Measurements from ENCODE around the gene IGFBP6.
"Not testable (repeated sequence)": the region's sequence is repeated elsewhere in the genome, so short reads cannot be mapped to it uniquely, and the experiment has no call there.

IGFBP6 gene

DNA sequence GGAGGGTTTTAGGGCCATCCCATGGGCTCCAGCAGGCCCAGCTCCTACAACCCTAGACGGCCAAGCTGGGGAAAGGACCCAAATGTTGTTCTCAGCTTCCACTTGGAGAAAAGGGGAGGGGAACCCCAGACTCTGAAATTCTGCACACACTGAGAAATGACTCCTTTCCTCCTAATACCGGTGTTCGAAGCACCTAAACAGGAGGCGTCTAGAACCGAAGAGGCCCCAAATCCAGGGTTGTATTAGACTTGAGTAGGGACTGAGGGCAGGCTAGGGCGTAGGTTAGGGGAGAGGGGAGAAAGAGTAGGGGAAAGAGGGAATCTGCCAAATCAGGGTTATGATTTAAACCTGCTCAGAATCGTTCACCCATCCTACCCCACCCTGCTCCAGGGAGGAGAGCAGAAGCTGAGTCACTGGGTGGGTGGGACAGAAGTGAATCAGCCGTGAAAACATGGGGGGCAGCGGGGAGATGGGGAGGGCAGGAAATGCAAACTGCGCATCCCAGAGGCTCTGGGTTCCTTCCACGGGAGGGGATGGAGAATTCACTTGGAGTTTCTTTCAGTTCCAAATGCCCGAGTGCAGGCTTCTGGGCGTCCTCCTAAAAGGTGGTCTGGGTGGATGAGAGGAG, 1.0 kb downstream of the IGFBP6 start:
- peak; percentile 68 to 71 for DNase-seq

- DNase-seq: peak; percentile 95 to 96
Measured at GRCh38 chr12:53099071-53099882, 1.8 kb downstream of the IGFBP6 start.

DNA sequence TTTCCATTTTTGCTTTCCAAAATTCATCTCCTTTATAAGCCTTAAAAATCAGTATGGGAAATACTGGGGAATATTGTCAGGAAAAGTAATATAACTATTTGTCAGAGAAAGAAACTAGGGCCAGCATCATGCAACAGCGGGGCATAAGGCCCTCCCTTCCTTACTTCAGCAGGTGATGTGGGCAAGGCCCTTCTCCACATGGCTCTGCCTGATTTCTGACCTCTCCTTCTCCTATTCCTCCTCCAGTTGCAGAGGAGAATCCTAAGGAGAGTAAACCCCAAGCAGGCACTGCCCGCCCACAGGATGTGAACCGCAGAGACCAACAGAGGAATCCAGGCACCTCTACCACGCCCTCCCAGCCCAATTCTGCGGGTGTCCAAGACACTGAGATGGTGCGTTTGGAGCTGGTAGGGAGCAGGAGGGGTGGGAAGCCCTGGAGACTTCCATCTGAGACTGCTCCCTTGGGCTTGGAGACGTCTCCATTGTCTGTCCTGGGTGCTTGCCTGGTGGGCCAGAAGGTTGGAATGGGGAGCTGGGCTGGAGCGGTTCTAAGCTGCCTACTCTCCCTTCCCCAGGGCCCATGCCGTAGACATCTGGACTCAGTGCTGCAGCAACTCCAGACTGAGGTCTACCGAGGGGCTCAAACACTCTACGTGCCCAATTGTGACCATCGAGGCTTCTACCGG, 3.1 kb downstream of the IGFBP6 start:
- DNase-seq: no peak

DNA sequence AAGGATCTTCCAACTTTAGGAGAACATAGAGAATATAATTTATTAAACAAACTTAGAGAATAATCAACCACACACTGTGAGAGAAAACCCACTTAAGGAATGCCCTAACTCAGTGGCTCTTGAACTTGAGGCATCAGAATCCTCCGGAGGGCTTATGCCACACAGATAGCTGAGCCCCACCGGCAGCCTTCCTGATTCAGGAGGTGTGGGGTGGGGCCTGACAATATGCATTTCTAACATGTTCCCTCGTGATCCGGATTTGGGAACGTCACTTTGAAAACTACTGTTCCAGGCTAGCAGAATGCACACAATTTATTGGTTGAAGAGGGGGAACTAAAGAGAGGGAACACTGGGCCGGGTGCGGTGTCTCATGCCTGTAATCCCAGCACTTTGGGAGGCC, 3.8 kb downstream of the IGFBP6 start:
- no peak for DNase-seq

- DNase-seq: no peak
Measured at GRCh38 chr12:53101931-53102781, 4.7 kb downstream of the IGFBP6 start.

- peak; percentile 68 for DNase-seq
Measured at GRCh38 chr12:53102883-53103807, 5.7 kb downstream of the IGFBP6 start, which contains the start of gene SOAT2. Gene SOAT2 (plus strand): TSS chr12:53103486. CDS start chr12:53103578, 92 bp downstream.

- no peak for DNase-seq
Measured at GRCh38 chr12:53103860-53104305, 6.4 kb downstream of the IGFBP6 start.

DNA sequence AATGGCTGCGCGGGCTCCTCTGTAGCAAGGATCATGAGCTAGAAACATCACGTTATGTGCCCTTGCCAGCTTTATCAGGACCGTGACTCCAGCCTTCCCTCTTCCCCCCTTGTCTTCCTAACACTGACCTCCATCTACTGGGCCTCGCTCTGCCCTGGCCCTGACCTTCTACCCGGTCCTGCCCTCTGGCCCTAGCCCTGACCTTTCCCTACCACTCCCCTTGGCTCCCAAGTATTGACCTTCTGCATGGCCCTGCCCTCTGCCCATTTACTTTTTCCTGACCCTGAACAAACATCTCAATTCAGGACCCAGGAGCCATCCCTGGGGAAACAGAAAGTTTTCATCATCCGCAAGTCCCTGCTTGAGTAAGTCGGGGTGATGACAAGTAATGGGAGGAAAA, 7.8 kb downstream of the IGFBP6 start:
- no peak for DNase-seq

DNA sequence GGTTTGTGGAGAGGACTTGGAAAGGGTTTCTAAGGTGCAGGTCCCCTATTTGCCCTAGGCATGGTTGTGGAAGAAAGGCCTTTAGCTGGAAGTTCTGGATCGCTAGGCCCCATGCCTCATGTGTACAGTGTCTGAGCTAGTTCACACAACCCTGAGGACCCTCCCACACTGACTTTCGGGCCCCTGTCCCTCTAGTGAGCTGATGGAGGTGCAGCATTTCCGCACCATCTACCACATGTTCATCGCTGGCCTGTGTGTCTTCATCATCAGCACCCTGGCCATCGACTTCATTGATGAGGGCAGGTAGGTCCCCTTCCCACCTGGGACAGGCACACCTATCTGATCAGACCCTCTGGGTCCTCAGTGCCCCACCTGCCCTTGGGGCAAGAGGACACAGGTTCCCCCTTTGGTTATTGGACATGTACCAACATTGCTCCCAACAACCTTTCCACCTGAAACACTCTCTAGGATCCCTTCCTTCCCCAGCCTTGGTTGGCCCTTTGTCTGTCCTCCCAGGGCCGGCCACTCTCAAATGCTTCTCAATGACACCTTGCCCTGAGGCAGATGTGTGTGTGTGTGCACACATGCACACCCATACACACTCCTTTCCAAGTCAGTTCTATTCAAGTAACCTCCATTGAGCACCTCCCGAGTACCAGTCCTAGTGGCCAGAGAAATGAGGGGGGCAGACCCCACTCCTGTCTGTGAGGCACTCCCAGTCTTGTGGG, 8.4 kb downstream of the IGFBP6 start:
- no peak for DNase-seq

GRCh38 chr12:53107122-53107521, 9.7 kb downstream of the IGFBP6 start:
- no peak for DNase-seq

DNA sequence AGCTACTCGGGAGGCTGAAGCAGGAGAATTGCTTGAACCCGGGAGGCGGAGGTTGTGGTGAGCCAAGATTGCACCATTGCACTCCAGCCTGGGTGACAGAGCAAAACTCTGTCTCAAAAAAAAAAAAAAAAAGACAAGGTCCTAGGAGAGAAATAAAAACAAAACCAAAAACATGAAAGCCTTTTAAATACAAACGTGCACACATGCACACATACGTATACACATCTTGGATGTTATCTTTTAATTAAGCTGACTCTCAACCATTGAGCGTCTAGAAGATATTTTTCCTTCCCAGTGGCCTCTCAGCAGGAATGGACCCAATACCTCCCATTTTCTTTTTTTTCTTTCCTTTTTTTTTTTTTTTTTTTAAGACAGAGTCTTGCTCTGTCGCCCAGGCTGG, 15.0 kb downstream of the IGFBP6 start:
- DNase-seq: not testable (repeated sequence)

GRCh38 chr12:53113136-53113705, 15.8 kb downstream of the IGFBP6 start:
- no peak for DNase-seq

GRCh38 chr12:53113951-53114350, 16.5 kb downstream of the IGFBP6 start:
- no peak for DNase-seq

DNA sequence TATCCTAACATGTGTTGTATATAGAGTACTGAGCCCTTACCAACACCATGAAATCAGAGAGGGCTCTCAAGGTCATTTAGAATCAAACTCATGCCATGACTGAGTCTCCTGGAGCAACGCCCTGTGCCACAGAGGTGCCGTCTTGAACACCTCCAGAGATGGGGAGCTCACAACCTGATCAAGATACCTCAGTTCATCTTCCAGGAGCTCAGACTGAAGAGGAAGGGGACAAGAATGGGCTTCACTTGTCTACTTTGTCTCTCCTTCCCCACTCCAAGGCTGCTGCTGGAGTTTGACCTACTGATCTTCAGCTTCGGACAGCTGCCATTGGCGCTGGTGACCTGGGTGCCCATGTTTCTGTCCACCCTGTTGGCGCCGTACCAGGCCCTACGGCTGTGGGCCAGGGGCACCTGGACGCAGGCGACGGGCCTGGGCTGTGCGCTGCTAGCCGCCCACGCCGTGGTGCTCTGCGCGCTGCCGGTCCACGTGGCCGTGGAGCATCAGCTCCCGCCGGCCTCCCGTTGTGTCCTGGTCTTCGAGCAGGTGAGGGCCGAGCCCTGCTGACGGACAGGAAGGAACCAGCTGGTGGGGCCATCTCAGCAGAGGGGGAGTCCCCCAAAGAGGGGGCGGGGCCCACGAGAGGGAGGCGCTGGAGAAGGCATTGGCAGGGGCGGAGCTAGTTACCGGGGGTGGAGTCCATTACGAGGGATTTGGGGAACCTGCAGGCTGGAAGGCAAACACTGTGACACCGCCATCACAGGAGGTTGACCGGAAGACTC, 17.8 kb downstream of the IGFBP6 start:
- no peak for DNase-seq

DNA sequence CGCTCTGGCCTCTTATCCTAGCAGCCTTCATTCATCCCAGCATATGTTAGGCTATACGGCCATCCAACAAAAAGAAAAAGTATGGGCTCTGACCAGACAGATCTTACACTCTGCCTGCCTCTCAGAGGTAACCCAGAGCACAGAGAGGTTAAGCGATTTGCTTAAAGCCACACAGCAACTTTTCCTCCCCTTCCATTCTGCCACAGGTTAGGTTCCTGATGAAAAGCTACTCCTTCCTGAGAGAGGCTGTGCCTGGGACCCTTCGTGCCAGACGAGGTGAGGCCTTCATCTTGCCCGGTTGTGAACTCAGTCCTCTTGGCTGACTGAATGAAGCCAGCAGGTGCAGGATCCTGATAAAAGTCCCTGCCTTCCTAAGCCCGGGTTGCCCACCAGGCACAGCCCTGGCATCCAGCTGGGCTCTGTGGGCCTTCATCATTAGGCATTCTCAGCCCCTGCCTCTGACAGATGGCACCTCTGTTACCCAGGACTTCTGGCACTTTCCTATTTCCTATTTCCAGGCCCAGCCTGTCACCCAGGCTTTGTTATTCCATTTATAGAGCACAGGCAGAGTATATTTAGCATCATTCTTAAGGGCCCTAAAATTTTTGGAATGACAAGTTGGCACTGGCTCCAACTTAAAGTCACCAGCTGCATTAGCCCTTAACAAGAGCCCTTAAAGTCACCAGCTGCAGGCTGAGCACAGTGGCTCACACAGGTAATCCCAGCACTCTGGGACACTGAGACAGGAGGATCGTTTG, 18.6 kb downstream of the IGFBP6 start:
- no peak for DNase-seq

- DNase-seq: no peak
Measured at GRCh38 chr12:53118751-53119300, 21.4 kb downstream of the IGFBP6 start.

GRCh38 chr12:53120685-53121525, 23.4 kb downstream of the IGFBP6 start:
- no peak for DNase-seq

All from activated T-cell treated with anti-CD3 and anti-CD28 coated beads, Interleukin-2, amount 50 U/mL, for 48 hours (primary cell).